ENCODE data around the gene INSYN1.
"Not testable (repeated sequence)": the region's sequence is repeated elsewhere in the genome, so short reads cannot be mapped to it uniquely, and the experiment has no call there.

INSYN1 gene

GRCh38 chr15:73748730-73749129 lies 4.4 kb downstream of the INSYN1 start:
- no peak for DNase-seq

DNA sequence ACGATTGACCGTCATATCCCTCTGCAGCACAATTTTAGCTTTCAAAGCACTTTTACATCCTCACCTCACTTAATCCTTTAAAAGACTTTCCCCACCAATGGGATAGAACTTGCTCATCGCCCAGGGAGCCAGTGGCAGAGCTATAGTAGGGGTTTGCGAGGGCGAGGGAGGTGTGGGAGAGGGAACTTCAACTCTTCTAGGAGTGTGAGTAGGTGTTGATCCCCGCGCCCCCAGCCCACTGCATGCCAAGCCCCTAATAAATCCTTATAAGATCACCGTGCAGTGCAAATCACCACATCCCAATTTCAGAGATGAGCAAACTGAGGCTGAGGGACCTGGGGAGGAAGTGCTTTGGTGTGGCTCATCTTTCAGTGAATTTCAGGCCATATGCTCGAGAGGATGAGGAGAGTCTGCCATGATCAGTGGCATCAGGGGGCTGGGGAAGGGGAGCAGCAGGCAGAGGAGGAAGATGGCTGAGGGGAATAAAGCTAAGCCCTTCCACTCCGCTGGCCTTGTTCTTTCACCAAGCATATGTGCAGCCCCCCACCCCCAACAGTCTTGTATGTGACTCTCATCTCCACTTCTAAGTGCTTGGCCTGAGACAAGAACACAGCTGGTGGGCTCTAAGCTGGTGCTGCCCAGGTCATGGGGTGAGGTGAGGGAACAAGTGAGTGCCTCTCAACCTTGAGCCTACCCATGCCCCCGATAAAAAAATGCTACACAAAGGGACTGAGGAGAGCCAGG lies 5.1 kb downstream of the INSYN1 start:
- no peak for DNase-seq

GRCh38 chr15:73746883-73747282 lies 6.3 kb downstream of the INSYN1 start:
- DNase-seq: peak; percentile 21

GRCh38 chr15:73746261-73746660 lies 6.9 kb downstream of the INSYN1 start:
- no peak for DNase-seq

DNA sequence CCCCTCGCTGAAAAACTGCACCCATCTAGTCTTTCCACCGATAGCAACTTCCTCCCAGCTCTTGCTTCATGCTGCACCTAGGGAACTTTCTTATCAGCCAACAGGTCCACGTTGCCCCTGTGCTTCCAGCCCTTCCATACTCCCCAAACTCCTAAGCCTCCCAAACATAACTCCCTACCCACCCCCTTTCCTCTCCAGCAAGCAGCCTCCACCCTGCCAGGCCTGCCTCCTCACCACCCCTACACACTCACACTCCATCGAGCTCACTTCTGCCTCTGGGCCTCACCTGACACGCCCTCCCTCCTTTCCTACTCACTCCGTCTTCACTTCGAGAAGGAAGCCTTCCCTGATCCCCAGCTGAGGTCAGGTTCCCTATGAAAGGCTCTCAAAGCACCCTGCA lies 8.1 kb downstream of the INSYN1 start:
- DNase-seq: no peak

- DNase-seq: no peak
Observed at GRCh38 chr15:73744293-73744692, 8.9 kb downstream of the INSYN1 start.

- no peak for DNase-seq
Observed at GRCh38 chr15:73741321-73741836, 11.8 kb downstream of the INSYN1 start.

DNA sequence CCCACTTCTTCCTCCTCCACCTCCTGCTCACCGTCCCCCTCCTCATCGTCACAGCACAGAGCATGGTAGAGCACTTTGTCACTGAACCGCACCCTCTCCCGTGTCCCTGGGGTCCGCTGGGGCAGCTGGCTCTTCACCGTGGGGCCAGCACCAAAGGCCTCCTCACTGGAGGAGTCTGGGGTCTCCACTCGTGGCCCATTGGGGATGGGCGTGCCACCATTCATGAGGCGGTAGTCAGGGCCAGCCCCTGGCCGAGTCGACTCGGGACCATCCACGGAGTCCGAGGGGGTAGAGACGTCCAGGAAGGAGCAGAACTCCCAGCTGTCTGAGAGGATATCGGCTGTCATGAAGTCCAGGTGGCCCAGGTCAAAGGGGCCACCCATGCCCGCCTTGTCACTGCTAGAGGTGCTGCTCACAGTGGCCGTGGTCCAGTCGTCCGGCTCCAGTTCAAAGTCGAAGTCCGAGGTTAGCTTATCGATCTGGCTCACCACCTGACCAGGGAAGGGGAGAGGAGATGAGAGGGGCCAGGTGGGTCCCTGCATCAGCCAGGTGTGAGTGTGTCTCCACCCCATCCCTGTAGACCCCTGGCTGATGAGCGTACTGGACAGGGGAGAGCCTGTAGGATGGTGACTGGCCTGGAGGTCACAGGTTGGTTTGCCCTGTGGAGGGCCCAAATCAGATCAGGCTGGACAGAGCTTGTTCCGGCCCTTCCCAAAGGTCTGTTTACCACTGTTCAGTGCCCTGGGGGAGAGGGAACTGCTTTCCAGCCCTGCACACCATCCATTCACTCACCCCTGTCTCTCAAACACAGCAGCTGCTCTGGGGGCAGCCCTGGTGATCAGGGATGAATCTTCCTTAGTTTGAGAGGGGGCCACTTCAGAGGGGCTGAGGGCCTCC lies 12.8 kb downstream of the INSYN1 start:
- DNase-seq: no peak

- DNase-seq: no peak
Observed at GRCh38 chr15:73737535-73737934, 15.6 kb downstream of the INSYN1 start.

- DNase-seq: no peak
Observed at GRCh38 chr15:73732930-73733329, 20.2 kb downstream of the INSYN1 start.

GRCh38 chr15:73732051-73732450 lies 21.1 kb downstream of the INSYN1 start:
- DNase-seq: not testable (repeated sequence)

DNA sequence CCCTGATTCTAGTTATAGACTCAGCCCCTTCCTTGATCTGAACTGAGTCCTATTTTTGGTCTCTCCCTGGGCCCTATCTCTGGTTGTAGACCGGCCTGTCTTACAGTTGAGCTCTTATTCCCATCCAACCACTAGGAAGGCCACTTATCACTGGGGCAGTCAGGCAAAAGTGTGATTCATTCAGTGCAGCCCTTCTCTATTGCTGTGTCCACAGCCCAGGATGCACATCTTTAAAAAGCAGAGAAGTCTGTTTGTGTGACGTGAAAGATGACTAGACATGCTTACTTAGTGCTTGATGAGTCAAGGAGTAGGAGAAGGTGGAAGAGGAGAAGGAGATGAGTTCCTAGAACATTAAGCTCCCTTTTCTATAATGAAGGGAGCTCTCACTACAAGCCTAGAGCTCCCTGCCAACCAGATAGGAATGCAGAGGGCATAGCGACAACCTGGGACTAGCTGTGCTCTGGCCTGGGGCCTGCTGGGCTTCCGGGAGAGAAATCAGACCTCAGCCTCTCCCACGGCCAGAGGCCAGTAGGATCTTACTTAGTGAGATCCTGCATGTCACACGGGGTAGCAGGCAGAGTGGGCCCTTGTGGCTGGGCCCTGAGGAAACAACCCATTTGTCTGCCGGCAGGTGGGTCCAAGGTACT lies 25.7 kb downstream of the INSYN1 start:
- DNase-seq: peak; percentile 75

DNA sequence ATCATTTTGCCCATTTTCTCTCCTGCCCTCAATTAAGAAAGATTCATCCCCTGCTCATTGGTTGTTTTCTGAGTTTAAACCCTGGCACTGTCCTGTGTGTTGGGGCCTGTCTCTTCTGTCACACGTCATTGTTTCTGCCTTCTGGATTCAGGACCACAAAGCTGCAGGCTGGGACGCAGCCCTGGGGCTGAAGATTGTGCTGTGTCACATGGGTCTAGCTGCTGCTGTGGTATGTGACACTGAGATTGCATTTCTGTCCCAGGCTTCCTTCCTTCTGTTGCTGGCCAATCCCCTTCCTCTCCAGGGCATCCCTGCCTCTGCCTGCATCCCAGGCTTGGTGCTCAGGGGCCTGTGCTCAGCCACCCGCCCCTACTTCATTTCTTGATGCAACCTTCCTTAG lies 28.9 kb downstream of the INSYN1 start:
- no peak for DNase-seq

DNA sequence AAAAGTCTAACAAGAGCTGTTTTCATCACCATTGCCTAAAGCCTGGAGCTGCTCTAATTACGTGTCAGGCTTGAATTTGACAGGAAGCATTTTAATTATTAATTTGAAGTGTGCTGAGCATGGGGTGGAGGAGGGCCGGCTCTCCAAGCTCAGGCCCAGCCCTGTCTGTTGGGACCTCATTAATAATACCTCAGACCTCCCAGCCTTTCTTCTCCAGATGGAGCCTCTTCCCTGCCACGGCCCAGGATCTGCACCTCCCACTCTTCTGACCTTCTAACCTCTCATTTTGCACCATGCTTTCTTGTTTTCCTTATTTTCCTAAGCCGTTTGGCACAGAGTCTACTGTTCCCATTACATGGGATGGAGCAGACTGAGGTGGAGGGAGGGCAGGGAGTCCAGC lies 30.0 kb downstream of the INSYN1 start:
- DNase-seq: no peak

DNA sequence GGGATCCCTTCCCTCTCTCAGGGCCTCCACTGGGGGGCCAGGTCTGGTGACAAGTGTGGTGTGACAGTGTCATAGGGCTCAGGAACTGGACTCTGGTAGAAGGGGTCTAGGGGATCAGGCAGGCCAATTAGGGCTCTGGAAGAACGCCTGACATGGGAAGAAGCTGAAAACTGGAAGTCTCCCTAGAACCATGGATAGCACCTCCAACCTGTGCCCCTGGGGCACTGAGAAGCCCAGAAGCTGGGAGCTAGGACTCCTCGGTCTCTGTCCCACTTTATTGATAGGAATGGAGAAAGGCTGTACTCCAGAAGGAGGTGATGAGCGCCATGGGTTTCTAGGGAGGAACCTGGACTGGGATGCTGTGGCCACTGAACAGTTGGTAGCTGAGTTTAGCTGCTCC lies 30.7 kb downstream of the INSYN1 start:
- no peak for DNase-seq

- DNase-seq: no peak
Observed at GRCh38 chr15:73718694-73719093, 34.5 kb downstream of the INSYN1 start.

GRCh38 chr15:73717802-73718201 lies 35.3 kb downstream of the INSYN1 start:
- DNase-seq: no peak

DNA sequence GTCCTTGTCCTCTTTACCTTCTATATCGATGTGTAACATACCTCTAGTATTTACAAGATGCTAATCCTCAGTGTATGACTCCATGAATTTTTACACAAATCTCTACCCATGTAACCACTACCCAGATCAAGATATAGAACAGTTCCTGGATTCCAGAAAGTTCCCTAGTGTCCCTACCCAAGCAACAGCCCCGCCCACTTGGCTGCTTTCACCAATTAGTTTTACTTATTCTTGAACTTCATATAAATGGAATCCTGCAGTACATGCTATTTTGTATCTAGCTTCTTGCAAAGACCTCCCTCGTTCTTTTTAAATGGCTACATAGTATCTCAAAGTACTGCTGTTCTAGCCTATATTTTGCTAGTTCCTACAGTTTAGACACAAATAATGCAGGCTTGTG lies 35.9 kb downstream of the INSYN1 start:
- DNase-seq: no peak

GRCh38 chr15:73716417-73716816 lies 36.7 kb downstream of the INSYN1 start:
- DNase-seq: no peak

- DNase-seq: no peak
Observed at GRCh38 chr15:73715417-73715816, 37.7 kb downstream of the INSYN1 start.

DNA sequence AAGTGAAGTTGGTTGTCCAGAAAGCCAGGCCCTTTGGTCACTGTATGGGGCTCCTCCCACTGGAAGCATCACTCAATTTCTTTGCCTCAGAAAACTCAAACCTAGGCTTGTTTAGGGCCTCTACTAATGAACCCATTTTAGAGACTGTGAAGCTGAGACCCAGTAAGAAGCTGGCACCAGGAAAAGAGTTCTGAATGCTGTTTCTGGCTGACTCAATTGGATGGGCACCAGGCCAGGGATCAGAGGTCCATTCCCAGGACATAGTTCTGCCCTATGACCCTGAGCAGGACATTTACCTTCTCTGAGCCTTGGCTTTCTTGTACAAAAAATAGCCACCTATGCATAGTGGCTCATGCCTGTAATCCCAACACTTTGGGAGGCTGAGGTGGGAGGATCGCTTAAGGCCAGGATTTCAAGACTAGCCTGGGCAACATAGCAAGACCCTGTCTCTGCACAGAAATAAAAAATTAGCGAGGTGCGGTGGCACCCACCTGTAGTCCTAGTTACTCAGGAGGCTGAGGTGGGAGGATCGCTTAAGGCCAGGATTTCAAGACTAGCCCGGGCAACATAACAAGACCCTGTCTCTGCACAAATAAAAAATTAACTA lies 38.4 kb downstream of the INSYN1 start:
- no peak for DNase-seq

DNA sequence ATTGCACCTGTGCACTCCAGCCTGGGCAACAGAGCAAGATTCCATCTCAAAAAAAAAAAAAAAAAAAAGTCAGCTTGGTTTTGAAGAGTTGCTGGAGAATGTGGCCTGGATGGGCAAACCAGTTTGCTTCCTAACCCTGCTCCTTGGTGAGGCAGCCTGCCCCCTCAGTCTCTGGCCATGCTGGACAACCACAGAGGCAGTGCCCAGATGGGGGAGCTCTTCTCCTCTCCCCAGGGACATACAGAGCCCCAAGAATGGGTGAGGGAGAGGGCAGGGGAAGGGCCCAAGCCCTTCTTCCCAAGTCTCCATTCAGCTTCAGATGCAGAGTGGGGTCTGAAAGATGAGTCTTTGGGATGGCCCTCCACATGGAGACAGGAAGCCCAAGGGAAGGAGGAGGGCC lies 41.0 kb downstream of the INSYN1 start:
- no peak for DNase-seq

DNA sequence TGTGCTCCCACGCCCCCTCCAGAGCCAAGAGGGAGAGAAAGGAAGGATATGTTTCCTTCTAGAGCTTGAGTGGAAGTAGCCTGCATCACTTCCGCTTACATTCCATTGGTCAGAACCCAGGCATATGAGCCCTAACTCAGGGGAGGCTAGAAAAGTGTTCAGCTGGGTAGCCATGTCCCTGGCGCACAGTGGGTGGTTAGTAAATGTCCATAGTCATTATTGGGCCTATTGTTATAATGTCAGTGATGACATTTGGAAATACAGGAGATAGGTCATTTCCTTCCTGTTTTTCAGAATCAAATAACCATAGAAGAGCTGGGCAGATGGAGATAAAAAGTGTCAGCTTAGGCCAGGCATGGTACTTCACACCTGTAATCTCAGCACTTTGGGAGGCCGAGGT lies 41.6 kb downstream of the INSYN1 start:
- no peak for DNase-seq

Data from EL (cell line).